Measurements from ENCODE around the gene MPV17L2. TPM values are rescaled to one million over a fixed set of nuclear protein-coding genes. Genes with fewer than 3 reads are reported as not detected.

The MPV17L2 gene
- total and polyA plus RNA-seq, 10 of the 15 experiments (the other 5 are each of a cell fraction or from before 2014, with no cell fraction given): 5.1 to 57.2 (median 22.9) TPM

- TF ChIP-seq CEBPZ (IDR thresholded peaks at IDR 0.05; ENCODE audit: low read depth, low read length): no peak
- no peak for TF ChIP-seq RAD21 (IDR thresholded peaks at IDR 0.05; ENCODE audit: insufficient read depth, low read depth, low read length)
- TF ChIP-seq FOS (IDR thresholded peaks at IDR 0.05; ENCODE audit: borderline replicate concordance, extremely low read depth, insufficient read length): no peak
Measured at GRCh38 chr19:18221815-18222725, 29.1 kb downstream of the MPV17L2 start (continued).

DNA sequence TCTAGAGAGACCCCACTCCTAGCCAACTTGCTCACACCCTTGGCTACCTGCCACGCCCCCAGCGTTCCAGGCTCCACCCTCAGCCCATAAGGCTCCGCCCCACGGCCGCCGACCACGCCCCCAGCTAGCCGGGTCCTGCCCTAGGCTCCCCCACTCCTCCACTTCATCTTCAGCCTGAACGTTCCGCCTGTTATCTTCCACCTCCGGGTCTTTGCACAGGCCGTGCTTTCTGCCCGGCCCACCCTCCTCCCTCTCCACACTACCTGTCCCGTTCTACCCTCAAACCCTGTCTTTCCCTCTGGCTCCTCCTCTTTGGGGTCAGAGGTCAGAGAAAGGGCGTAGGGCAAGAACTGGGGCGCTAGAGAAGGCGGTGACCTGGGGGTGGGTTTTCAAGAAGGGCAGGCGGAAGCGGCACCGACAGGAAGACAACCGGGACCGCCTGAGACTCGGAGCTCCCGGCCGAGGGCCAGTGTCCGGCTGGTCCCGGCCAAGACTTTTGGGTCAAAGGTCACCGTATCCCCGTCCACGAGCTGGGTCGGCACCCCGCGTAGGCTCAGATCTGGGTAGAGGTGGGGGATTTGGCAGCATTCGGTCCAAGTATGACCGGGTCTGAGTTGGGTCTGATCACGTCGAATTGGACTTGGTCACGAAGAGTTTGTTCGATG is 31.0 kb downstream of the MPV17L2 start:
- RAD21 ChIA-PET (ENCODE audit: unreplicated experiment): interaction anchor here (0.6 to 1.6 kb wide), 19 partner anchors 10 to 185 kb away, joined by 3 to 17 read pairs (median 5); partner anchors contain the start of genes JUND, LSM4 and RAB3A
- H3K4me1 ChIP-seq (ENCODE audit: control insufficient read depth, insufficient read depth, low read length): peaks cover 19% of the 10 kb centered on the region
- H3K79me2 ChIP-seq (ENCODE audit: control insufficient read depth, insufficient read depth, low read length): no peaks in the 10 kb centered on the region
- POLR2A ChIA-PET: interaction anchor here (0.6 to 2.4 kb wide), 19 partner anchors 9 to 120 kb away, joined by 3 to 9 read pairs (median 3); partner anchors contain the start of genes JUND and PIK3R2
- peak overlapping the region; percentile 94 for H2AFZ ChIP-seq (ENCODE audit: control insufficient read depth, low read depth, low read length)
- peak overlapping the region; percentile 97 for H3K4me2 ChIP-seq (ENCODE audit: control insufficient read depth, insufficient read depth)
- CTCF ChIA-PET: interaction anchor here (0.5 to 2.9 kb wide), 21 partner anchors 11 to 418 kb away, joined by 3 to 21 read pairs (median 4); partner anchors contain the start of genes GDF15 and JUND
- no peaks in the 10 kb centered on the region for H3K36me3 ChIP-seq (ENCODE audit: control insufficient read depth in 2 of 2, insufficient read depth in 2 of 2, low read length in 1 of 2)
- FAIRE-seq (no peak), DNase-seq (ENCODE audit: low read depth, low spot score) (no peak), ATAC-seq (peak; percentile 61)
- WGBS (ENCODE audit: insufficient coverage, insufficient replicate concordance, low lambda C conversion rate, missing lambda C conversion rate): 10% methylated on average over 39 of the region's 39 CpGs
- H3K9ac ChIP-seq (ENCODE audit: control insufficient read depth, insufficient read depth, low read length): peak overlapping the region; percentile 46
- H3K27ac ChIP-seq (ENCODE audit: control insufficient read depth, insufficient read depth): no peak overlapping the region
- in situ Hi-C loops (cut with MboI) (no loop called here), intact Hi-C loops (cut with micrococcal nuclease; ENCODE audit: unreplicated experiment) (no loop called here)
- no peaks in the 10 kb centered on the region; the same call in 2 of the 3 replicates for H3K9me3 ChIP-seq (replicated peaks; ENCODE audit: control insufficient read depth, insufficient read depth, low read length)
- BruUV-seq (replicated peaks): no TSS peak
- H3K27me3 ChIP-seq (replicated peaks in 1 of 2; ENCODE audit: control insufficient read depth in 2 of 2, insufficient read depth in 2 of 2, low read length in 1 of 2): peaks cover 0 to 7% of the 10 kb centered on the region in 2 experiments; a peak in 2 of 4 replicates
- H3K4me3 ChIP-seq: peak overlapping the region; percentile 53; the same call in 1 of the 2 replicates
- H4K20me1 ChIP-seq (ENCODE audit: control insufficient read depth, insufficient read depth): no peaks in the 10 kb centered on the region
- SMC1A ChIA-PET (ENCODE audit: uncharacterized antibody, unreplicated experiment): interaction anchor here (0.6 to 1.9 kb wide), 13 partner anchors 14 to 339 kb away, joined by 3 to 10 read pairs (median 5); partner anchors contain the start of gene RAB3A
- TF ChIP-seq MTA2 (IDR thresholded peaks at IDR 0.05; ENCODE audit: low read depth) (peak; percentile 52), ZBTB40 (IDR thresholded peaks at IDR 0.05; ENCODE audit: borderline replicate concordance) (peak; percentile 47; the same call in 1 of the 2 replicates)

All from GM12878 (cell line).